IPS DF 4.7 (cell line): ENCODE results near the gene CDK5R2.

Source experiments
- DNase-seq: peaks from one replicate; pipeline ENCODE4 v3.0.0-alpha.2; 2013; ENCODE audit warnings: low spot score; ENCODE audit errors: extremely low read depth

The CDK5R2 gene

GRCh38 chr2:219001577-219002394 is 42.3 kb downstream of the CDK5R2 start:
- no peak for DNase-seq

- DNase-seq: no peak
Measured at GRCh38 chr2:219002395-219003266, 43.2 kb downstream of the CDK5R2 start.

- no peak for DNase-seq
Measured at GRCh38 chr2:219003267-219003634, 43.8 kb downstream of the CDK5R2 start.

GRCh38 chr2:219003979-219004378 is 44.5 kb downstream of the CDK5R2 start:
- no peak for DNase-seq

GRCh38 chr2:219009294-219009693 is 49.8 kb downstream of the CDK5R2 start:
- DNase-seq: no peak

GRCh38 chr2:219010162-219010756 is 50.8 kb downstream of the CDK5R2 start:
- no peak for DNase-seq

GRCh38 chr2:219010873-219011272 is 51.4 kb downstream of the CDK5R2 start:
- no peak for DNase-seq
